ENCODE measurements around the gene RFX2. TPM values are rescaled to one million over a fixed set of nuclear protein-coding genes. Genes with fewer than 3 reads are reported as not detected.
"Not testable (repeated sequence)": the region's sequence is repeated elsewhere in the genome, so short reads cannot be mapped to it uniquely, and the experiment has no call there.

The RFX2 gene
- total RNA-seq, 1 donor from 2014 or later: 3.9 TPM

- DNase-seq (ENCODE audit: low read depth): no peak
Measured at GRCh38 chr19:6012426-6013170, 97.7 kb downstream of the RFX2 start.

DNA sequence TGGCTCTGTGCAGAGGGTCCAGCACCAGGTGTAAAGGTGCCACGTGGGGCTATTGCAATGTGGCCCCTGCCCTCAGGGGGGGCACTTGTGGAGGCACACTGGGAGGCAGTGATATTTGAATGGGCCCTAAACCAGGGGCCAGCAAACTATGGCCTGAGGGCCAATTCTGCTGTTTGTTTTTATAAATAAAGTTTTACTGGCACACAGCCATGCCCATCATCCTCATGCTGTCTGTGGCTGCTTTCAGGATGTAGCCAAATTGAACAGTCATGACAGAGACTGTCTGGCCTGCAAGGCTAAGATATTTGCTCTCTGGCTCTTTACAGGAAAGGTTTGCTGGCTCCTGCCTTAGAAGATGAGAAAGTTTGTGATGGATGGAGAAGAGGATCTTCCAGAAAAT lies 98.5 kb downstream of the RFX2 start:
- DNase-seq (ENCODE audit: low read depth): no peak

DNA sequence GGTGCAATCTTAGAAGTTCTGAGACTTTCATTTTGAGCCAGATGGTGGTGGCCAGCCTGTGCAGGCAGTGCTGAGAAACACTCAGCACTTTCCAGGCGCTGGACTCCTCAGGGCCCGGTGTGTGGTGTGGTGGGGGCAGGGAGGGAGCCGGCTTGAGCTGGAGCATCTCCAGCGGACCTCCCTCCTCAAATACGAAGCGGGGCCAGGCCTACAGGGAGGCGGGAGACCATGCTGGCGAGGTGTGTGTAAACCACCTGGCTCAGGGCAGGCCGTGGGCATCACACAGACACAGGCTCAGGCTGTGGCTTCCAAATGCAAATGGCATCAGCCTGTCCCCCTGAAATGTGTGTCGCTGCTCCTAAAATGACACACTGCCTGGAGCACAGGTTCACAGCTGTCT lies 99.1 kb downstream of the RFX2 start:
- no peak for DNase-seq (ENCODE audit: low read depth)

- DNase-seq (ENCODE audit: low read depth): no peak
Measured at GRCh38 chr19:6010107-6010506, 100.2 kb downstream of the RFX2 start.

GRCh38 chr19:6007866-6008265 lies 102.4 kb downstream of the RFX2 start:
- no peak for DNase-seq (ENCODE audit: low read depth)

DNA sequence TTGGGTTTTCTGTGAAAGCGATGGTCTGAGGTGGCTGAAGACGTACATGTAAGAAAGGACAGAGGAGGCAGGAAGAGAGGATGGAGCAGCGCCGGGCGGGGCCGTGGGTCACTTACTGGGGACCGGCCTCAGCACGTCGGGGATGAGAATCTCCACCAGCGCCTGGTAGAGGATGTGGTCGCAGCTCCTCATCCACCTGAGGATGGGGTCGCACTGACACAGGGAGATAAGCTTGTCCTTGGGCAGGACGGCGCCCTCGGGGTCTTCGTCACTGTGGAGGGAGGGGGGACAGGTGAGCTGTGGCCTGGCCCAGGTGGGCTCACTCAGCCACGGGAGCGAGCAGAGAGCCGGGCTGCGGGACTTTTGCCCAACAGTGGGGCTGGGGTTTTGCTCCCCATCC lies 103.4 kb downstream of the RFX2 start:
- no peak for DNase-seq (ENCODE audit: low read depth)

DNA sequence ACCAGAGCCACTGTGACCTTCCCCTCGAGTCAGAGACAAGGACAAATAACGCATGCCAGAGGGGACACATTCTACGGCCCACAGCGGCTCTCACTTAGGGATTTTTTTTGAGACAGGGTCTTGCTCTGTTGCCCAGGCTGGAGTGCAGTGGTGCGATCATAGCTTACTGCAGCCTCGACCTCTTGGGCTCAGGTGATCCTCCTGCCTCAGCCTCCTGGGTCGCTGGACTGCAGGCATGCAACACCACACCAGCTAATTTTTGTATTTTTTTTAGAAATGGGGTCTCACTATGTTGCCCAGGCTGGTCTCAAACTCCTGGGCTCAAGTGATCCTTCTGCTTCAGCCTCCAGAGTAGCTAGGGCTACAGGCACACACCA lies 104.2 kb downstream of the RFX2 start:
- not testable (repeated sequence) for DNase-seq (ENCODE audit: low read depth)

- DNase-seq (ENCODE audit: low read depth): no peak
Measured at GRCh38 chr19:6005321-6006069, 104.8 kb downstream of the RFX2 start.

DNA sequence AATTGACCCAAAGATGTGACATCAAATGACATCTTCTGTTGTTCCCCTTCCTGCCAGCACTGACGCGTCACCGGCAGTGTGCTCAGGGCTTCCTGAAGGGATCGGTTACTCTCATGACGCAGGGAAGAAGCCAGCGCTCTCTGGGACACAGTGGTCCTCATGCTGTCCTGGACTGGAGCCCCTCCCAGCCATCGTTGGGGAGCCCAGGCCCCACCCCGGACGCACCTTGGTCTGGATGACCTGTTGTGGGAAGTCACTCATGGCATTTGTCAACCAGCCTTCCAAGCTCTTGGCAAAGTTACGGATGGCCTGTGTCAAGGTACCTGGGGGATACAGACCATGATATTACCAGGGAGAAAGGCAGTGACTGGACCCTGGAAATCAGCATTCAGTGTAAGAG lies 106.3 kb downstream of the RFX2 start:
- DNase-seq (ENCODE audit: low read depth): no peak

DNA sequence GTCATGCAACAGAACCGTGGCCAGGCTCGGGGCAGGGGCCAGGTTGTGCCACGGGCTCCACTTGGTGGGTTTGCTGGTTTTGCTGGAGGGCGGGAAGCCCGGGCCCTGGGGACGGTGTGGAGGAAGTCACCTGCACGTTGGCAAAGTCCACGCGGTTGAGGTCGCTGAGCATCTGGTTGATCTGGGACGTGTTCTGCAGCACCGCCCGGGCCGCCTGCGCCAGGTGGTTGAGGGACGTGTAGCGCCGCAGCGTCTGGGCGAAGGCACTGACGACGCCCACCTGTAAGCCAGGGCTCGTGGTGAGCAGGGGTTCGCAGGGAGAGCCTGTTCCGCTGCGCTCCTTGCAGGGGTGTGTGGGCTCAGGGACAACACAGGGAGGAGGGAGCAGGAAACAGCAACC lies 107.7 kb downstream of the RFX2 start:
- no peak for DNase-seq (ENCODE audit: low read depth)

GRCh38 chr19:6000228-6000847 lies 110.0 kb downstream of the RFX2 start:
- DNase-seq (ENCODE audit: low read depth): no peak

- DNase-seq (ENCODE audit: low read depth): no peak
Measured at GRCh38 chr19:5999693-6000092, 110.6 kb downstream of the RFX2 start.

DNA sequence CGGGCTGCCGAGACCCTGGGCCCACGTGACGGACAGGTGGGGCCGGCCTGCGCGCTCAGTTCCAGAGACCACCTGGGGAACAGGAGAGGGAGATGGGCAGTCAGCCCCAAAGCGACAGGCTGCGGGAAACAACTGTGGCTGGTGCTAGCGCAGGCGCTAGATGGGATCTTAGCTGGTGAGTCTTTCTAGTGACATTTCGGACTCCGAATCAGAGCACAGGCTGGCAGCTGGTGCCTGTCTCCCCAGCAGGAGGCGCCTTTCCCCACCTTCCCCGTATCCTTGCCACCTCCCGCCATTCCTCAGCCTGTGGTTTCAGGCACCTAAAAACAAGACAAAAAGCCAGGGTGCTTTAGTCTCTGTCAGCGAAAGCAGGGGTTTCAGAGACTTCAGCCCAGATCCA lies 112.9 kb downstream of the RFX2 start:
- DNase-seq (ENCODE audit: low read depth): no peak

DNA sequence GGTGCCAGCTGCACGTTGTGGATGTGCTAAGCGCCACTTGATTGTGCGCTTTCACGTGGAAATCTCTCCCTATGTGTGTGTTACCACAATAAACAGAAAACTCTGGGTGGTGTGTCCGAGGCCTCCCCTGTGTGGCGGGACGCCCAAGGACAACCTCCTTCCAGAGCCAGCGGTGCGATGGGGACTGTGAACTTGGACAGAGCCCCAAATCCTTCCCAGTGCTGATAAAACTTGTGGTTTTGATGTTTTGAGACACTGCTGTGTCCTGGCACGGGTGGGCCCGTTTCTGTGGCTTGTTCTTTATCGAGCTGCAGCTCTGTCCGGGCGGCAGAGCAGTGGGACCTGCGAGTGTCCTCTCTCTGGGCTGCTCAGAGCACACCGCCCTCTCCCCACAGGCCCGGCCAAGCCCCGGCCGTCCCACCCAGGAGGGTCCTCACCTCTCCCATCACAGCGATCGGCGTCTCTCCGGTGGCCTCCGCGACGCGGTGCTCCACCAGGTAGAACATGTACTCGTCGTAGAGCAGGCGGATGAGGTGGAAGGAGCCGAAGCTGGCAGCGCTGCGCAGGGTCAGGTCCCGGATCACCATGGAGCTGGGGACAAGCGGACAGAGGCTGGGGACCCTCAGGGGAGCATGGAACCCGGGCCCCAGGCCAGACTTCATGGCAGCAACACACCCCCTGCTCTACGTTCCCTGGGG lies 113.5 kb downstream of the RFX2 start:
- no peak for DNase-seq (ENCODE audit: low read depth)

- DNase-seq (ENCODE audit: low read depth): no peak
Measured at GRCh38 chr19:5996102-5996501, 114.2 kb downstream of the RFX2 start.

DNA sequence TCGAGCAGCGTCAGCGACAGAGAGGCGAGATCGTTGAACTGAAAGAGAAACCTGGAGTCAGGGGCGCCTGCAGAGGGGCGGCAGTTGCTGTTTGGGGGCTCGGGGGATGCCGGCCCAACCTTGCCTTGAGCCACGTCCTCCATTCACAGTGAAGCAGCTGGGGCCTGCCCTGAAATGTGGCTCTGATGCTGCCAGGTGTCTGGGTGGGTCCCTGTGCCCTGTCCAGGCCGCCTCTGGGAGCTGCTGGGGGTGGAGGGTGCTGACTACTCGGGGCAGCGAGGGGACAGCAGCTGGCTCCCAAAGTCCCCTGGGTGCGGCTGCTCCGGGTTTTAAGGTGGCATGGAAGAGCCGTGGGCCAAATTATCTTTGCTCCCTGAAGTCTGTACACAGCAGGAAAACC lies 114.7 kb downstream of the RFX2 start:
- no peak for DNase-seq (ENCODE audit: low read depth)

DNA sequence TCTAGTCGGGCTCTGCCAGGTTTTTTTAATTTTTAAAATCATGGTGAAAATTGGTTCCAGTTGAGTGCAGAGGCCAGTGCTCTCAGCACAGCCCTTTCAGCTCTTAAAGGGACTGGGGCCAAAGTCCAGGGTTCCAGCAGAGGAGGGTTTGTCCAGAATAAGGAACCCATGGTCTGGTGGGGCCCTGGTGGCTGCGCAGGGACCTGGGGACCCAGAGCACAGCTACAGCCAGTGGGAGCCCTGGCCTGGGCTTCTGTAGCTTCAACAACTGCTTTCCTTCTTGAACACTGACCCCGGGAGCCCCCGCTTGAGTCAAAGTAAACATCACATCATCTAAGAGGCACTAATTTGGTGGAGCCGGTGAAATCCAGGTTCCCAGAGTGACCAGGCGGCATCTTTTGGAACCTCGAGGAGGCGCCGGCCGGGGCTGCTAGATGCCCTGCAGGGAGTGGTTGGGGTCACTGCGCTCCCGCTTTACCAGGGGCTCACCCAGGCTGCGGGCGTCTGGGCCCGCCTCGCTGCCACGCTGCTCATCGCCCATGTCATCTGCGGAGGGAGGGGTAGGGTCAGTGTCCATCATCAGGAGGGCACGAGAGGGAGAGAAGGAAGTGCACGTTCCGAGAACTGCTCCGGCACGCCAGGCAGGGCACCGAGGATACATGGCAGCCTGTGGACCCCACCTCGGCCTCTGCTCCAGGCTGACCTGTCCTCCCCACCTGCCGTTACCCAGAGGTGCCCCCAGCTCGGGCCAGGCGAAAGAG lies 115.7 kb downstream of the RFX2 start:
- DNase-seq (ENCODE audit: low read depth): no peak

GRCh38 chr19:5993648-5994358 lies 116.5 kb downstream of the RFX2 start:
- no peak for DNase-seq (ENCODE audit: low read depth)

GRCh38 chr19:5993201-5993600 lies 117.1 kb downstream of the RFX2 start:
- no peak for DNase-seq (ENCODE audit: low read depth)

GRCh38 chr19:5992756-5993155 lies 117.5 kb downstream of the RFX2 start:
- no peak for DNase-seq (ENCODE audit: low read depth)

- DNase-seq (ENCODE audit: low read depth): no peak
Measured at GRCh38 chr19:5991244-5991838, 119.0 kb downstream of the RFX2 start.
